ENCODE results near the gene DNAH5. TPM values are rescaled to one million over a fixed set of nuclear protein-coding genes. Genes with fewer than 3 reads are reported as not detected.

Gene DNAH5
- total RNA-seq, 3 donors from 2014 or later = 0.36 to 0.98 (median 0.70) TPM

GRCh38 chr5:13673511-13673910, 271.0 kb downstream of the DNAH5 start:
- H3K4me3 ChIP-seq = no peak overlapping the region
- H3K9me3 ChIP-seq = no peaks in the 10 kb centered on the region
- TF ChIP-seq CTCF (IDR thresholded peaks at IDR 0.05) = no peak
- no peaks in the 10 kb centered on the region for H3K36me3 ChIP-seq (ENCODE audit: low read depth)
- intact Hi-C loops (cut with DNase I, micrococcal nuclease) = no loop called here
- no peak for ATAC-seq
- H3K4me1 ChIP-seq (ENCODE audit: low read depth) = no peaks in the 10 kb centered on the region
- no peak for DNase-seq

GRCh38 chr5:13664377-13664776, 280.1 kb downstream of the DNAH5 start:
- TF ChIP-seq CTCF (IDR thresholded peaks at IDR 0.05) = no peak
- Histone ChIP-seq H3K4me3 (no peak overlapping the region), H3K4me1 (ENCODE audit: low read depth) (no peaks in the 10 kb centered on the region), H3K36me3 (ENCODE audit: low read depth) (no peaks in the 10 kb centered on the region), H3K9me3 (no peaks in the 10 kb centered on the region)
- DNase-seq (no peak), ATAC-seq (no peak)
- intact Hi-C loops (cut with DNase I, micrococcal nuclease) = no loop called here

- DNase-seq (no peak), ATAC-seq (no peak)
- Histone ChIP-seq H3K4me1 (ENCODE audit: low read depth) (no peaks in the 10 kb centered on the region), H3K9me3 (no peaks in the 10 kb centered on the region), H3K4me3 (no peak overlapping the region), H3K36me3 (ENCODE audit: low read depth) (no peaks in the 10 kb centered on the region)
- TF ChIP-seq CTCF (IDR thresholded peaks at IDR 0.05) = no peak
- intact Hi-C loops (cut with DNase I, micrococcal nuclease) = no loop called here
Observed at GRCh38 chr5:13662626-13663025, 281.9 kb downstream of the DNAH5 start.

GRCh38 chr5:13661272-13661671, 283.2 kb downstream of the DNAH5 start:
- Histone ChIP-seq H3K9me3 (no peaks in the 10 kb centered on the region), H3K36me3 (ENCODE audit: low read depth) (no peaks in the 10 kb centered on the region), H3K4me1 (ENCODE audit: low read depth) (no peaks in the 10 kb centered on the region), H3K4me3 (no peak overlapping the region)
- DNase-seq (no peak), ATAC-seq (no peak)
- TF ChIP-seq CTCF (IDR thresholded peaks at IDR 0.05) = no peak
- intact Hi-C loops (cut with DNase I, micrococcal nuclease) = no loop called here

GRCh38 chr5:13660072-13660471, 284.4 kb downstream of the DNAH5 start:
- no peaks in the 10 kb centered on the region for H3K4me1 ChIP-seq (ENCODE audit: low read depth)
- ATAC-seq (no peak), DNase-seq (no peak)
- intact Hi-C loops (cut with DNase I, micrococcal nuclease) = no loop called here
- TF ChIP-seq CTCF (IDR thresholded peaks at IDR 0.05) = no peak
- H3K9me3 ChIP-seq = no peaks in the 10 kb centered on the region
- no peaks in the 10 kb centered on the region for H3K36me3 ChIP-seq (ENCODE audit: low read depth)
- no peak overlapping the region for H3K4me3 ChIP-seq

GRCh38 chr5:13659391-13659790, 285.1 kb downstream of the DNAH5 start:
- no peak overlapping the region for H3K4me3 ChIP-seq
- no peaks in the 10 kb centered on the region for H3K4me1 ChIP-seq (ENCODE audit: low read depth)
- intact Hi-C loops (cut with DNase I, micrococcal nuclease) = no loop called here
- no peaks in the 10 kb centered on the region for H3K9me3 ChIP-seq
- ATAC-seq = no peak
- no peaks in the 10 kb centered on the region for H3K36me3 ChIP-seq (ENCODE audit: low read depth)
- no peak for TF ChIP-seq CTCF (IDR thresholded peaks at IDR 0.05)
- no peak for DNase-seq

Data from mucosa of descending colon (tissue), 3 donors.